Ammon's horn (tissue), 1 donor: ENCODE data around the gene CALY.
"Not testable (repeated sequence)": the region's sequence is repeated elsewhere in the genome, so short reads cannot be mapped to it uniquely, and the experiment has no call there.

Experiments
- DNase-seq: peaks from one replicate; pipeline ENCODE4 v3.0.0-alpha.2; 2016; ENCODE audit warnings: low spot score

CALY gene

GRCh38 chr10:133329491-133330202 lies 7.0 kb downstream of the CALY start:
- peak; percentile 89 for DNase-seq

DNA sequence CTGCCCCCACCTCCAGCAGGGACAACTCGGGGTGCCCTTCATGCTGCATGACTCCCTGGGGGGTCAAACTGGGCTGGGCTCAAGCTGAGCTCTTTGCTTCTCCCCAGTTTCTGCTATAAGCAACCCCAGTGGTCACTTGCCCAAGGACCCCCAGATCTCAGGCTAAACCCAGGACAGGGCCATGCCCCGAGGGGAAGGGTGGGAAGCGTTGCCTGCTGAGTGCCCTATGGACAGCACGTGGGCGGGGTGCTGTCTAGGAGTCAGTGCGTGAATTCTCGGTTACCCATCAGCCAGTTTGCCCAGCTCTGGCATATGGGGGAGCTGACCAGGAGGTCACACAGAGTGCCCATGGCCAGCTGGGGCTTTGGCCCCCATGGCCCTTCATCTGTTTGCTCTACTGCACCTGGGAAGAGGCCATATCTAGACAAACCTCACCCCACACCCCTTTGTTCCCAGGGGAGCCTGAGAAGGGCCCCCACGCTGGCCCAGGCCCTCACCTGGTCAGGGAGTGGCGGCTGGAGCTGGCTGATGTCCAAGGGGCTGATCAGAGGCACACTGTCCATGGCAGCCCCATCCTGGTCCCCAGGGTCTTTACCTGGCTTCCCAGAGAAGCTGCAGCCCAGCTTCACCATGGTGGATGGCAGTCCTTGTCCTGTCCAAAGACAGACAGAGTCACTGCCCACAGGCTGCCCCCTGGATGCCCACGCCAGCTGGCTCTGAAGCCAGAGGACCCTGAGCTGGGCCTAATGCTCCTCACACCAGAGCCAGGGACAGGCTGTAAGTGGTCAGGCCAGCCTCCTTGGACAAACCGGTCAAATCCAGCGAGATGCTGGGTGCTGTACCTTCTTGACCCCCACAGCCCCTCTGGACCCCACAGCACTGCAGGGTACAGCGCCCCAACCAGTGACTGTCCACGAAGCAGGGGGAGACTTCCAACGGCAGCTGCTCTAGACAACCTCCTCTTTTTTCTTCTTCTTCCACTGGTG lies 8.0 kb downstream of the CALY start:
- DNase-seq = no peak

- DNase-seq = no peak
Measured at GRCh38 chr10:133327651-133328357, 8.9 kb downstream of the CALY start.

DNA sequence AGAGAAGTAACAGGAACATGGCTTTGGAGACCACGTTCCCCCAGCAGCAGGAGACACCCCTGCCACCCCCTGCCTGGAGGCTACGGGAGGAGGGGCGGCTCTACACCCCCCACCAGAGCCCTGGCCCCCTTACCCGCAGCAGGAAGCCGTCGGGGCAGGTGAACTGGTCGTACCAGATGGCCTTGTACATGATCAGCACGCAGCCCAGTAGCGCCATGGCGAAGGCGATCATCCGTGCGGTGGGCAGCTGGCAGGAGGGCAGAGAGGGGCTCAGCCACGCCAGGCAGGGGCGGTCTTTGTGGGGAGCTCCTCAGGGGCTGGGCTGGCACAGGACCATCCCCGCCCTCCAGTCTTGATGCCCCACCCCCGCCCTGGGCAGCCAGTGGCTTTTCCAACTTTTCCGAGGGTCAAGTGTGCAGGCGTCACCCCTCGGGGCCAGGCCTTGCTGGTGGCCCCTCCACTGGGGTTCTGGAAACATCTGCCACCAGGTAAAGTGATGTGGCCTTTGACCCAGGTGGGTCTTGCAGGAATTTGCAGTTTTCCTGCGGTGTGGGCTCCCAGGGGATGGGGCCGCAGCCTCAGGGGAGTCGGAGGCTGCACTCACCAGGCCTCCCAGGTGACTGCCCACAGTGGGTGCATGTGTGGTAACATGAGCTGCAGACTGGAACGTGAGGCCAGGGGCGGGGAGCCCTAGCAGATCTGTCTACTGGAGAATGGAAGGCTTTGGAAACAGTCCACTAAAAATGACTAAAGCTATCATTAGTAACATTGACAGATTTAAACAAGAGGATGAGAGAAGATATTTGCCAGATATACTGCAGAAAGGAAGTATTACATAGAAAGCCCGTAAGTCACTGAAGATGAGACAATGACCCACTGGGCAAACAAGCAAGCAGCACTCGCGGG lies 9.7 kb downstream of the CALY start:
- DNase-seq = no peak

DNA sequence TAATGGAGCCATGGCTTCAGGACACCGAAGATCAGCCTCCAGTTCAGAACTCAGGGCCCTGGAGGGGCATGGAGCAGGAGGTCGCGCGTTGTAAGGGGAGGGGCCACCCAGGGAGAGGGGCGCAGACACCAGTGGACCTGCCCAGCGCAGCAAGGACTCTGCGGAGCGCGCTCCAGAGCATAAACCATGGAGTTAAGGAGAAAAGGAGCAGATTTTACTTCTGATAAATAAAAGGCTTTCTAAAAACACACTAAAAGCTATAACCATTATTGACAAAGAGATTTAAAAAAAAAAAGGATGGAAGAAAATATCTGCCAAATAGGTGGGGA lies 10.5 kb downstream of the CALY start:
- no peak for DNase-seq

- no peak for DNase-seq
Measured at GRCh38 chr10:133325440-133326222, 11.1 kb downstream of the CALY start.

DNA sequence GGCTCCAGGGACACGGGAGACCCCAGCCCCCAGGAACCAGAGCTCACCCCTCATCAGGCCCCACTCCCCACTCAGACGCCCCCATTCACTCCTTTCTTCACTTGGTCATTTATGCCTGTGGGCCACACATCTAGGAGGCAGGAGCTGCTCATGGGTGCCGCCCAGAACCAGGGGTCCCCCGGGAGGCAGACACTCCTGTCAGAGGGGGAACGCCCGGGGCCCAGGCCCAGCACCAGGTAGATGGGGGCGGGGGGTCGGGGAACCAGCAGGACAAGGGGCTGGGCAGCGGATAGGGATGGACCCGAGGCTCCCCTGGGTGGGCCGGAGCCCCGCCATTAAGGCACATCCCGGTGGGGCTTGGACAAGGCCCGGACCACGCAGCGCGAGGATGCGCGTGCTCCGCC lies 11.8 kb downstream of the CALY start:
- no peak for DNase-seq

DNA sequence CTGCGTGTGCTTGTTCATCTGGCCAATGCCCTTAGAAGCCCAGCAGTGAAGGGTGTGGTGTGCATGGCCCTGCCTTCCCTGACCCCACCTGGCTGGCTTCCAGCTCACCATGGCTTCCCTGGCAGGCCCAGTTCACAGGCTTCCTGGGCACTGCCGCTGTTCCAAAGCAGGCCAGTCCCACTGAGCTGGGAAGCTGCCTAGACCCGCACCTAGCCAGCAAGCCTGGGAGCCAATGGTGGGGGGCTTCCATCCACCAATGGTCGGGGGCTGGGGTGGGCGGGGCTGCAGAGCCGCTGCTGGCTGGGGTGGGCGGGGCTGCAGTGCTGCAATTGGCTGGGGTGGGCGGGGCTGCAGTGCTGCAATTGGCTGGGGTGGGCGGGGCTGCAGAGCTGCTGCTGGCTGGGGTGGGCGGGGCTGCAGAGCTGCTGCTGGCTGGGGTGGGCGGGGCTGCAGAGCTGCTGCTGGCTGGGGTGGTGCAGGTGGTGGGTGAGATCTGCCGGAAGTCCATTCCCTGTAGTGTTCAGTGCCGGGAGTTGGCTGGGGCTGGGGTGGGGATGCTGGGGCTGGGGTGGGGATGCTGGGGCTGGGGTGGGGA lies 12.4 kb downstream of the CALY start:
- DNase-seq = peak; percentile 40

DNA sequence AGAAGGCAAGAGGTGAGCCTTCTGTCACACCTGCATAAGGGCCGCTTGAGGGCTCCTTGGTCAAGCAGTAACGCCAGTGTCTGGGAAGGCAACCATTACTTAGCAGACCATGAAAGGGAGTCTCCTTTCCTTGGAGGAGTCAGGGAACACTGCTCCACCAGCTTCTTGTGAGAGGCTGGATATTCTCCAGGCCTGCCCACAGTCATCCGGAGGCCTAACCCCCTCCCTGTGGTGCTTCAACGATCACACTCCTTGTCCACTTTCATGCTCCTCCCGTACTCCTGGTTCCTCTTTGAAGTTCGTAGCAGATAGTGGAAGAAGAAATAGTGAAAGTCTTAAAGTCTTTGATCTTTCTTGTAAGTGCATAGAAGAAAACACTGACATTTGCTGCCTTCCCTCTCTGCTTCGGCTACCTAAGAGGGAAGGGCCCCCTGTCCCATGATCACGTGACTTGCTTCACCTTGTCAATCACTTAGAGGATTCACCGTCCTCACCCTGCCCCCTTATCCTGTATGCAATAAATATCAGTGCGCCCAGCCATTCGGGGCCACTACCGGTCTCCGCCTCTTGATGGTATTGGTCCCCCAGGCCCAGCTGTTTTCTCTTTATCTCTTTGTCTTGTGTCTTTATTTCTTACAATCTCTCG lies 14.5 kb downstream of the CALY start:
- DNase-seq = not testable (repeated sequence)

DNA sequence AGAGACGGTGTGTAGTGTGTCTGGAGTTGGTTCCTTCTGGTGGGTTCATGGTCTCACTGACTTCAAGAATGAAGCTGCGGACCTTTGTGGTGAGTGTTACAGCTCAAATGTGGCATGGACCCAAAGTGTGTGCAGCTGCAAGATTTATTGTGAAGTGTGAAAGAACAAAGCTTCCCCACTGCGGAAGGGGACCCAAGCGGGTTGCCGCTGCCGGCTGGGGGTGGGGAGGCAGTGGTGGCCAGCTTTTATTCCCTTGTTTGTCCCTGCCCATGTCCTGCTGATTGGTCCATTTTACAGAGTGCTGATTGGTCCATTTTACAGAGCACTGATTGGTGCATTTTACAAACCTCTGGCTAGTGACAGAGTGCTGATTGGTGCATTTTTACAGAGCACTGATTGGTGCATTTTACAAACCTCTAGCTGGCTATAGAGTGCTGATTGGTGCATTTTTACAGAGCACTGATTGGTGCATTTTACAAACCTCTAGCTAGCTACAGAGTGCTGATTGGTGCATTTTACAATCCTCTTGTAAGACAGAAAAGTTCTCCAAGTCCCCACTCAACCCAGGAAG lies 15.8 kb downstream of the CALY start:
- DNase-seq = not testable (repeated sequence)

GRCh38 chr10:133318494-133319127 lies 18.1 kb downstream of the CALY start:
- peak; percentile 56 for DNase-seq

DNA sequence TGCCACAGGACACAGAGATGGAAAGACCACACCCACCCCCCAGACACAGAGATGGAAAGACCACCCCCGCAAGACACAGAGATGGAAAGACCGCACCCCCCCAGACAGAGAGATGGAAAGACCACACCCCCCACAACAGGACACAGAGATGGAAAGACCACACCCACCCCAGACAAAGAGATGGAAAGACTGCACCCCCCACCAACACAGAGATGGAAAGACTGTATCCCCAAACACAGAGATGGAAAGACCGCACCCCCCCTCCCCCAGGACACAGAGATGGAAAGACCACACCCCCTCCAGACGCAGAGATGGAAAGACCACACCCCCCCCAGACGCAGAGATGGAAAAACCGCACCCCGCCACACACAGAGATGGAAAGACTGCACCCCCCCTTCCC lies 20.0 kb downstream of the CALY start:
- DNase-seq = no peak

DNA sequence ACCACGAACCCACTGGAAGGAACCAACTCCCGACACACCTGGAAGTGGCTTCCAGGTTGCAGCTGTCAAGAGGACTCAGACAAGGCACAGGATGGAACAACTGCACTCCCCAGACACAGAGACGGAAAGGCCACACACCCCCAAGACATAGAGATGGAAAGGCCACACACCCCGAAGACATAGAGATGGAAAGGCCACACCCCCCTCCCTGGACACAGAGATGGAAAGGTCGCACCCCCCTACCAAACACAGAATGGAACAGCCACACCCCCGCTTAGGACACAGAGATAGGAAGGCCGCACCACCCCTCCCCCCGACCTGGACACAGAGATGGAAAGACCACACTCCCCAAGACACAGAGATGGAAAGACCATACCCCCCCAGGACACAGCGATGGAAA lies 20.4 kb downstream of the CALY start:
- DNase-seq = no peak

DNA sequence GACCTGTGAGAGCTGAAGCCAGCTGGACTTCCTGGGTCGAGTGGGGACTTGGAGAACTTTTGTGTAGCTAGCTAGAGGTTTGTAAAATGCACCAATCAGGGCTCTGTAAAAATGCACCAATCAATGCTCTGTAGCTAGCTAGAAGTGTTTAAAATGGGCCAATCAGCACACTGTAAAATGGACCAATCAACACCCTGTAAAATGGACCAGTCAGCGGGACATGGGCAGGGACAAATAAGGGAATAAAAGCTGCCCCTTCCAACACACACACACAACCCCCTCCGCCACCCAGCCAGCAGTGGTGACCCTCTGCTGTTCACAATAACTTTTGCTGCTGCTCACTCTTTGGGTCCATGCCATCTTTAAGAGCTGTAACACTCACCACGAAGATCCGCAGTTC lies 20.8 kb downstream of the CALY start:
- DNase-seq = no peak

DNA sequence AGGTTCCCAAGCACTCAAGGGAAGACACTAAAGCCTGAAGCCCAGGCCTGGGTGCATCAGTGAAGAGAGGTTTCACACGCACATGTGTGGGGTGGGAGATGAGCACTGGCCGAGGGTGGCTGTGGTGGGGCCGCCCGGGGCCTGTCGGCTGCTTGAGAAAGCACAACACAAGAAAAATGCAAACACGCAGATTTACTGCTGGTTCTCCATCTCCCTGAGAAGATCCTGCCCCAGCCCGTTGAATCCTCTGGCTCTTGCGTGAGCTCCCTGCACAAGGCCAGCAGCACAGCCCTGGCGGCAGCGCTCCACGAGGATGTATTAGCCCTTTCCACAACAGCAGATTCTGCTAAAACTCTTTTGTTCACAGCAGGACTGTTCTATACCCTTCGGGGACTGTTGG lies 21.8 kb downstream of the CALY start:
- DNase-seq = no peak

GRCh38 chr10:133313192-133313591 lies 23.5 kb downstream of the CALY start:
- no peak for DNase-seq

DNA sequence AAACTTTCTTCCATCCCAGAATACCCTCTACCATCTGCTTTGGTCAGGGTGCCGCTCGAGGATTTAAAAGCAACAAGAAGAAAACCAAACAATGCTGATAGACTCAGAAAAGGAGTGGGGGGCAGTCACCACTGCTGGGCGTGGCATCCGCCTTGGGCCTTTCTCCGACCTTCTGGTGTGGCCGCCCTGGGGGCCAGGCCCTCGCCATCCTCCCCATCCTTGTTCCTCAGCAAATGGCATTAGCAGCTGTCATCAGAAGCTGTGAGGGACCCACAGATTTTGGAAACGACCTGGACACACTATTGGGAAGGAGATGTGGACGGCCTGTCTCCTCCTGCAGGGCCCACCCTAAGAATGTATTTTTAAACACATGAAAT lies 23.9 kb downstream of the CALY start:
- no peak for DNase-seq

DNA sequence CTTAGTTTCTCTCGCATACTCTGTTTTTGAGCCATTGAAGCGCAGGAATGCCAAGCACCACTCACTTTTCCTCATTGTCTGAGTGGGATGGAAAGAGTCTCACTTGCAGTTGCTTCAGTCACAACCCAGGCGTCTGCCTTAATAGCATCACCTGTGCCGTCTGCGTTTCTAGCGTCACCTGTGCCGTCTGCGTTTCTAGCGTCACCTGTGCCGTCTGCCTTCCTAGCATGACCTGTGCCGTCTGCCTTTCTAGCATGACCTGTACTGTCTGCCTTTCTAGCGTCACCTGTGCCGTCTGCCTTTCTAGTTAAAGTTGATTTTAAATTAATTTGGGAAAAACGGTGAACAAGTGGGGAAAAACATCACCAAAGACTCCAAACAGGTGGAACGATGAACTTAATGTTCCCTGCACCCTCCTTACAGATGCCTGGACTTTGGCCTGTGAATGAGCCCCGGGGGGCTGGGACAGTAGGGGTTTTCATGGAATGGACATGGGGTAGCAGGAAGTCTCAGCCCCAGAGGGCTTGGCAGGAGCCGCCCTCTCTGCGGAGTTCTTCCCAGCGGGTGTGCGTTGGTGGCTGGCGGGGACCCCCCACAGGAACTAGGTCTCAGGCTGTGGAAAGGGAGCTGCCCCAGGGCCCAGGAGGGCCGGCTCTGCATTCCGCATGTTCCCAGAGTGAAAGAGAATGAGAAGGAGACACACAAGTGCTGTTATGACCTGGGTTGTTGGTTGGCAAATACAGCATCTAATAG lies 24.5 kb downstream of the CALY start:
- DNase-seq = no peak
